Measurements from ENCODE around the gene SLC2A14. TPM values are rescaled to one million over a fixed set of nuclear protein-coding genes. Genes with fewer than 3 reads are reported as not detected.

SLC2A14 gene
- total RNA-seq, 1 donor = 1.9 TPM

DNA sequence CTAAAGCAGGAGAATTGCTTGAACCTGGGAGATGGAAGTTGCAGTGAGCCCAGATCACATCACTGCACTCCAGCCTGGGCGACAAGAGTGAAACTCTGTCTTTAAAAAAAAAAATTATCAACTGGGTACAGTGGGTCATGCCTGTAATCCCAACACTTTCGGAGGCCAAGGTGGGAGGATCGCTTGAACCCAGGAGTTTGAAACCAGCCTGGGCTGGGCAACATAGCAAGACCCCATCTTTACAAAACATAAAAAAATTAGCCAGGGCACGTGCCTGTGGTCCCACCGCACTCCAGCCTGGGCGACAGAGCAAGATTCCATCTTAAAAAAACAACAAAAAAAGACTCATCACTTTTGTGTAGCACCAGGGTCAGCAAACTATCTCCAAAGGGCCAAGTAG, 90.7 kb downstream of the SLC2A14 start:
- no peak for DNase-seq (ENCODE audit: low read depth in 2 of 3, low spot score in 2 of 3)

DNA sequence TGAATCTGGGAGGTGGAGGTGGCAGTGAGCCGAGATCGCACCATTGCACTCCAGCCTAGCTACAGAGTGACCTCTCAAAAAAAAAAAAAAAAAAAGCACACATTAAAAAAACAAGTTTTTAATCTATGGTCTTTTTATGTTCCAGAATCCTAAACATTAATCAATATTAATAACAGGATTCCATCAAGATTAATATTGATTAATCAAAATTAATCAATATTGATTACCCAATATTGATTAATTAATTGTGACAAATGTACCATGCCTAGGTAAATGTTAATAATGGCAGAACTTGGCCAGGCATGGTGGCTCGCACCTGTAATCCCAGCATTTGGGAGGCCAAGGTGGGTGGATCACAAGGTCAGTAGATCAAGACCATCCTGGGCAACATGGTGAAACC, 91.4 kb downstream of the SLC2A14 start:
- no peak for DNase-seq (ENCODE audit: low read depth in 2 of 3, low spot score in 2 of 3)

DNA sequence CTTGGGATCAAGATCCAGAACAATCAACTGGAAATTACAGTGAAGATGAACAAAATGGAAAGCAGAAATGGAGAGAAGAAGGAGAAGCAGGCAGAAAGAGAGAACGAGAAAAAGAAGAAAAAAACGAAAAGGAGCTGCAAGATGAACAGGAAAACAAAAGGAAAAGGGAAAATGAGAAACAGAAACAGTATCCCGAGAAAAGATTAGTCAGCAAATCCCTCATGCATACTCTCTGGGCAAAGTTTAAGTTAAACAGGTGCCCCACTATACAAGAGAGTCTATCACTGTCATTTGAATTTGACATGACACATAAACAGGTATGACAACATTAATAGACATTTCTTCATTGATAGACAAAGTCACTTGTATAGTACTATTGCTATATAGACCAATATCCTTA, 102.7 kb downstream of the SLC2A14 start:
- no peak for DNase-seq (ENCODE audit: low read depth in 2 of 3, low spot score in 2 of 3)

Small RNAs within 50 kb of the gene (small RNA-seq; reads per million reads assigned to genes)
- not detected for gene RF00019

Other genes with a start within 250 kb of the SLC2A14 start
- gene APOBEC1, start 207.0 kb downstream of the SLC2A14 start, total RNA-seq = not detected
- not detected for gene GDF3, start 177.1 kb downstream of the SLC2A14 start, total RNA-seq
- not detected for gene DPPA3, start 161.5 kb downstream of the SLC2A14 start, total RNA-seq
- gene CLEC4C, start 125.5 kb downstream of the SLC2A14 start, total RNA-seq = under 0.01 TPM
- gene NANOGNB, start 107.7 kb downstream of the SLC2A14 start, total RNA-seq = not detected
- not detected for gene NANOG, start 83.5 kb downstream of the SLC2A14 start, total RNA-seq
- gene SLC2A3, start 63.3 kb upstream of the SLC2A14 start, total RNA-seq = 27.5 TPM
- gene FOXJ2, start 159.8 kb upstream of the SLC2A14 start, total RNA-seq = 10.0 TPM
- gene C3AR1, start 193.4 kb upstream of the SLC2A14 start, total RNA-seq = 2.2 TPM
- 29.6 TPM for gene NECAP1, start 209.4 kb upstream of the SLC2A14 start, total RNA-seq